GM21381 (cell line): ENCODE measurements around the gene FN3K.

Experiments
- ATAC-seq: cut with Tn5 transposase; IDR thresholded peaks from one replicate; pipeline ENCODE4 v1.9.1; 2021; ENCODE audit warnings: mild to moderate bottlenecking, moderate library complexity; ENCODE audit not compliant: unreplicated experiment

Gene FN3K

GRCh38 chr17:82793974-82794630 lies 58.7 kb downstream of the FN3K start:
- ATAC-seq: no peak

- ATAC-seq: no peak
Measured at GRCh38 chr17:82794781-82795482, 59.5 kb downstream of the FN3K start.

- no peak for ATAC-seq
Measured at GRCh38 chr17:82795615-82796014, 60.2 kb downstream of the FN3K start.

- no peak for ATAC-seq
Measured at GRCh38 chr17:82797061-82797460, 61.6 kb downstream of the FN3K start.

GRCh38 chr17:82798752-82799151 lies 63.3 kb downstream of the FN3K start:
- no peak for ATAC-seq

GRCh38 chr17:82799591-82799990 lies 64.2 kb downstream of the FN3K start:
- ATAC-seq: no peak
